HepG2 (cell line): ENCODE data around the gene LMCD1. TPM values are rescaled to one million over a fixed set of nuclear protein-coding genes. Genes with fewer than 3 reads are reported as not detected.

Experiments
- ATAC-seq: fragments of 200-7000 bp; cut with Tn5 transposase; 3 replicates; pipeline ENCODE4 v1.9.1; 2020; ENCODE audit warnings: mild to moderate bottlenecking, moderate library complexity
- BruUV-seq: library from RNA; stranded (reverse); fragments of 400-500 nt; replicated peaks from 2 replicates; lab custom pipeline; 2021; lab: Mats Ljungman, UMichigan
- CTCF ChIA-PET: fragments of 300-600 bp; formaldehyde crosslinking; extraction: SDS; loops from one replicate; lab custom pipeline; 2021; ENCODE audit warnings: low total read pairs, inconsistent platforms, low intra/inter-chr PET ratio; lab: Yijun Ruan, JAX
- POLR2A ChIA-PET: fragments of 350-600 bp; sonication (Branson Sonifier 250); formaldehyde crosslinking; loops from one replicate; lab custom pipeline; 2020; ENCODE audit warnings: antibody characterized with exemption, inconsistent platforms; lab: Yijun Ruan, JAX
- DNase-seq: peaks from one replicate; pipeline ENCODE4 v3.0.0-alpha.2; 2015; ENCODE audit warnings: low spot score
- FAIRE-seq: peaks from 3 replicates; lab custom pipeline; 2011; peaks lifted over from hg19 to GRCh38; lab: Jason Lieb, UNC
- H2AFZ ChIP-seq: one replicate; pipeline ENCODE4 v1.6.1; 2011; ENCODE audit warnings: low read length, inconsistent platforms
- H3K27ac ChIP-seq: fragments of 300-600 bp; 3 replicates; pipeline ENCODE4 v1.8.0; 2011; ENCODE audit warnings: mixed run types, mild to moderate bottlenecking, mixed read lengths, low read length, inconsistent platforms; ENCODE audit not compliant: insufficient read depth; ENCODE audit errors: extremely low read length
- H3K27me3 ChIP-seq, 2 experiments: fragments of 200-600 bp in 1 of 2; 2 replicates in 1 of 2; 3 replicates in 1 of 2; pipeline versions ENCODE4 v1.6.0 to v1.8.0; 2011; ENCODE audit warnings: low read length in 2 of 2, mild to moderate bottlenecking in 2 of 2, moderate library complexity in 2 of 2, inconsistent platforms in 1 of 2; ENCODE audit not compliant: insufficient read depth in 2 of 2, control insufficient read depth in 1 of 2
- H3K36me3 ChIP-seq, 2 experiments: fragments of 200-600 bp in 1 of 2; replicated peaks in 1 of 2; 2 replicates in 1 of 2; 3 replicates in 1 of 2; pipeline versions ENCODE4 v1.5.1 to v1.8.0; 2011; ENCODE audit warnings: low read length in 2 of 2, inconsistent platforms in 1 of 2; ENCODE audit not compliant: insufficient read depth in 2 of 2, control insufficient read depth in 1 of 2
- H3K4me1 ChIP-seq: 2 replicates; pipeline ENCODE4 v1.5.1; 2012; ENCODE audit warnings: low read length, inconsistent platforms; ENCODE audit not compliant: insufficient read depth
- H3K4me2 ChIP-seq: 2 replicates; pipeline ENCODE4 v1.6.0; 2011; ENCODE audit warnings: low read depth, low read length, inconsistent platforms
- H3K4me3 ChIP-seq, 3 experiments: fragments of 200-600 bp in 1 of 3; sonication (generic), shearing (Covaris generic) in 1 of 3; replicated peaks in 1 of 3; 2 replicates each; pipeline ENCODE4 v1.5.1; 2011 to 2016; ENCODE audit warnings: low read length in 3 of 3, inconsistent platforms in 2 of 3, low read depth in 2 of 3, mild to moderate bottlenecking in 2 of 3, control low read depth in 1 of 3, mixed read lengths in 1 of 3; ENCODE audit not compliant: insufficient read depth in 1 of 3
- H3K79me2 ChIP-seq: one replicate; pipeline ENCODE4 v1.6.1; 2011; ENCODE audit warnings: low read length, inconsistent platforms; ENCODE audit not compliant: insufficient read depth
- H3K9ac ChIP-seq: 2 replicates; pipeline ENCODE4 v1.6.0; 2011; ENCODE audit warnings: mild to moderate bottlenecking, low read depth, low read length, inconsistent platforms; ENCODE audit not compliant: insufficient read depth
- H3K9me3 ChIP-seq: 2 replicates; pipeline ENCODE4 v1.5.1; 2012; ENCODE audit warnings: mild to moderate bottlenecking, low read length
- H4K20me1 ChIP-seq: 2 replicates; pipeline ENCODE4 v1.6.0; 2011; ENCODE audit warnings: inconsistent platforms, mild to moderate bottlenecking, low read length, moderate library complexity; ENCODE audit not compliant: insufficient read depth
- GTF3A ChIP-seq: sonication (generic); formaldehyde crosslinking; conservative IDR thresholded peaks from 2 replicates; pipeline ENCODE4 v1.4.0; 2020; ENCODE audit warnings: mild to moderate bottlenecking, missing genetic modification reagents
- HCFC1 ChIP-seq: fragments of 150-350 bp; IDR thresholded peaks from 2 replicates; pipeline ENCODE4 v1.6.1; 2014; ENCODE audit warnings: low read depth, low read length
- HHEX ChIP-seq: IDR thresholded peaks from 2 replicates; pipeline ENCODE4 v1.6.1; 2016; ENCODE audit warnings: control low read depth
- HMG20A ChIP-seq: IDR thresholded peaks from 2 replicates; pipeline ENCODE4 v1.6.1; 2016; ENCODE audit warnings: borderline replicate concordance
- MAFF ChIP-seq: IDR thresholded peaks from 2 replicates; pipeline ENCODE4 v1.6.1; 2011; ENCODE audit warnings: low read depth, low read length, improper control_type of control experiment
- MAFK ChIP-seq, 2 experiments: IDR thresholded peaks in 1 of 2; conservative IDR thresholded peaks in 1 of 2; 2 replicates each; pipeline ENCODE4 v1.6.1; 2011; ENCODE audit warnings: improper control_type of control experiment in 2 of 2, low read length in 2 of 2
- TMF1 ChIP-seq: sonication (generic); formaldehyde crosslinking; IDR thresholded peaks from 2 replicates; pipeline ENCODE4 v1.8.1; 2022; ENCODE audit warnings: low read depth, missing genetic modification reagents
- XRCC5 ChIP-seq: fragments of 200-400 bp; formaldehyde crosslinking; optimal IDR thresholded peaks from 2 replicates; pipeline ENCODE3; 2017; ENCODE audit warnings: mild to moderate bottlenecking, low read length
- ZNF337 ChIP-seq: sonication (generic); formaldehyde crosslinking; IDR thresholded peaks from 2 replicates; pipeline ENCODE4 v1.5.1; 2020; ENCODE audit warnings: missing genetic modification reagents, low read depth, mild to moderate bottlenecking, borderline replicate concordance
- ZNF33B ChIP-seq: sonication (generic); formaldehyde crosslinking; IDR thresholded peaks from 2 replicates; pipeline ENCODE4 v1.5.1; 2020; ENCODE audit warnings: mild to moderate bottlenecking, missing genetic modification reagents
- ZNF441 ChIP-seq: sonication (generic); formaldehyde crosslinking; IDR thresholded peaks from 2 replicates; pipeline ENCODE4 v1.7.0; 2021; ENCODE audit warnings: missing genetic modification reagents, borderline replicate concordance
- ZNF460 ChIP-seq: sonication (generic); formaldehyde crosslinking; IDR thresholded peaks from 2 replicates; pipeline ENCODE4 v1.5.1; 2020; ENCODE audit warnings: missing genetic modification reagents, mild to moderate bottlenecking, borderline replicate concordance
- ZNF672 ChIP-seq: sonication (generic); formaldehyde crosslinking; IDR thresholded peaks from 2 replicates; pipeline ENCODE4 v1.8.1; 2022; ENCODE audit warnings: missing genetic modification reagents
- ZNF776 ChIP-seq: sonication (generic); formaldehyde crosslinking; IDR thresholded peaks from 2 replicates; pipeline ENCODE4 v1.4.0; 2020; ENCODE audit warnings: mild to moderate bottlenecking, missing genetic modification reagents
- ZNF792 ChIP-seq: IDR thresholded peaks from 2 replicates; pipeline ENCODE4 v1.6.1; 2016
- WGBS: methylation state at CpG from one replicate; pipeline ENCODE4 v1.1.6; 2017; ENCODE audit warnings: low lambda C conversion rate; 5-methylcytosine and 5-hydroxymethylcytosine counted together
- in situ Hi-C: cut with HindIII; loops from 2 replicates; pipeline ENCODE4 v1.10.0; 2017; ENCODE audit warnings: low pct_unique_long_range_greater_than_20kb; ENCODE audit not compliant: extremely low pct_ligation_motif_present
- intact Hi-C: fragments of 100-400 bp; cut with micrococcal nuclease; formaldehyde crosslinking; loops from one replicate; pipeline ENCODE4 v1.10.0; 2022; ENCODE audit not compliant: unreplicated experiment
- polyA plus RNA-seq, 8 experiments: library from polyadenylated mRNA; depleted of rRNA in 3 of 8; stranded (reverse) in 7 of 8; unstranded in 1 of 8; fragments of >200 nt; fragmentation: Illumina TruSeq in 4 of 8; extraction: Trizol in 4 of 8; gene quantifications; 2 replicates each; pipeline versions ENCODE4 v1.2.1 to v1.2.3, GENCODE V29; 2011 to 2016; ENCODE audit warnings: low read depth in 4 of 8, missing spikeins in 1 of 8, mixed read lengths in 1 of 8; ENCODE audit not compliant: insufficient read depth in 1 of 8
- total RNA-seq, 5 experiments: library from RNA; depleted of rRNA; stranded (reverse); fragments of >200 nt; fragmentation: Illumina TruSeq; extraction: Trizol; gene quantifications; 2 replicates each; pipeline ENCODE4 v1.2.3, GENCODE V29; 2016; ENCODE audit warnings: low read depth in 1 of 5
- TF ChIP-seq, protein P1 (sequence below): sonication (generic); formaldehyde crosslinking; IDR thresholded peaks from 2 replicates; pipeline ENCODE4 v1.5.1; 2020; ENCODE audit warnings: mild to moderate bottlenecking, missing genetic modification reagents
- TF ChIP-seq, protein P2 (sequence below): IDR thresholded peaks from 2 replicates; pipeline ENCODE4 v1.6.1; 2018; ENCODE audit warnings: missing genetic modification reagents

Gene LMCD1
- total and polyA plus RNA-seq, 2 of the 13 experiments (the other 11 are each of a cell fraction or from before 2014, with no cell fraction given): 6.2 to 7.1 TPM

DNA sequence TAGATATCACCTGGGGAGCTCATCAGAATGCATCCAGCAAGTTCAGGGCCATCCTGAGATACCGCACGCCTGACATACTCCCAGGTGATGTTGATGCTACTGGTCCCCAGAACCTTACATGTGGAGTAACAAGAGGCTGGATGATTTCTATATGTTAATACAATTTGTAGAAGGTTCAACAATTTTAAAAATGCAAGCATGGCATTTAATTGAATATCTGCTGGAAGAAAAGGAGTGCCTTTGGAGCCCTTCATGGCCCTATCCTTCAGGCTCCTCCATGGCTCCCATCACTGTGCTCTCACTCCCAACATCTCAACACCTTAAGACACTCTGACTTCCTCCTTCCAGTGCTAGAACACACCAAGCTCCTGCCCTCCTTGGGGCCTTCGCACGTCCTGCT is 36.6 kb downstream of the LMCD1 start:
- no peak for ATAC-seq
- no peaks in the 10 kb centered on the region for H3K79me2 ChIP-seq
- 92% methylated on average over 4 of the region's 4 CpGs for WGBS
- CTCF ChIA-PET: no interaction called here
- no peak for FAIRE-seq
- peaks cover 5 to 15% of the 10 kb centered on the region in 2 experiments for H3K36me3 ChIP-seq
- no peaks in the 10 kb centered on the region for H3K27me3 ChIP-seq
- H3K9me3 ChIP-seq: peaks cover 7% of the 10 kb centered on the region
- H2AFZ ChIP-seq: no peak overlapping the region
- no TSS peak for BruUV-seq
- H3K4me1 ChIP-seq: no peaks in the 10 kb centered on the region
- H3K4me3 ChIP-seq: no peak overlapping the region
- no peak overlapping the region for H3K9ac ChIP-seq
- no peak for DNase-seq
- H3K4me2 ChIP-seq: no peak overlapping the region
- POLR2A ChIA-PET: no interaction called here
- H3K27ac ChIP-seq: no peak overlapping the region
- intact Hi-C loops: no loop called here
- TF ChIP-seq MAFK (conservative IDR thresholded peaks at IDR 0.05 in 1 of 2, IDR thresholded peaks at IDR 0.05 in 1 of 2; ENCODE audit: low read length in 2 of 2) (peak; percentile 35 to 79; a peak in 3 of 4 replicates), XRCC5 (no peak), MAFF (peak; percentile 58; the same call in 1 of the 2 replicates)
- H4K20me1 ChIP-seq: no peaks in the 10 kb centered on the region
- in situ Hi-C loops: no loop called here

DNA sequence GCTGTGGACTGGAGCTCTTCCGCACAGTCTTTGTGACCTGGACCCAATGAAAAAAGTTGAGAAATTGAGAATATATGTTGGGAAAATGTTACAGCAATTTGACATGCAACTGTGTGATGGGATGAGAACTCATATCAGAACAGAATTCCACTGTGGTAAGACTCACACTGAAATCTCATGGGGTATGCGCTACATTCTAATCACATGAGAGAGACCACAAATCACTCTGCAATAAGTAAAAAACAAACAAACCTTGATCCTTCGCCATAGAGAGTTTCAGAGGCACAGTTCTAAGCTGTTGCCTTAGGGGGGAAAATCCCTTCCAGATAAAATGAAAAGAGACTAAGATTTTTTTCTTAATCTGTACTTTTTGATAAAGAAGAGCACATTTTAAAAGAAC is 37.3 kb downstream of the LMCD1 start:
- ATAC-seq: peak; percentile 71
- Histone ChIP-seq H3K4me3 (no peak overlapping the region), H3K27ac (no peak overlapping the region), H3K9me3 (peaks cover 7% of the 10 kb centered on the region), H3K4me1 (no peaks in the 10 kb centered on the region), H3K9ac (no peak overlapping the region), H3K79me2 (no peaks in the 10 kb centered on the region), H3K4me2 (no peak overlapping the region), H2AFZ (no peak overlapping the region), H3K36me3 (peaks cover 5 to 19% of the 10 kb centered on the region in 2 experiments), H4K20me1 (no peaks in the 10 kb centered on the region), H3K27me3 (no peaks in the 10 kb centered on the region)
- ChIA-PET CTCF (no interaction called here), POLR2A (no interaction called here)
- in situ Hi-C loops (no loop called here), intact Hi-C loops (no loop called here)
- BruUV-seq: no TSS peak
- 93% methylated on average over 3 of the region's 3 CpGs for WGBS
- no peak for FAIRE-seq
- DNase-seq: peak; percentile 15
- TF ChIP-seq HMG20A (CRISPR knock-in tag) (no peak), ZNF792 (CRISPR knock-in tag) (no peak), ZNF33B (CRISPR knock-in tag) (no peak), ZNF672 (CRISPR knock-in tag) (no peak), ZNF337 (CRISPR knock-in tag) (no peak), HHEX (CRISPR knock-in tag) (no peak), ZNF460 (CRISPR knock-in tag) (no peak), GTF3A (CRISPR knock-in tag) (no peak), HCFC1 (no peak), ZNF776 (CRISPR knock-in tag) (no peak), TMF1 (CRISPR knock-in tag) (no peak), ZNF441 (CRISPR knock-in tag) (no peak)
- TF ChIP-seq, protein P1, sequence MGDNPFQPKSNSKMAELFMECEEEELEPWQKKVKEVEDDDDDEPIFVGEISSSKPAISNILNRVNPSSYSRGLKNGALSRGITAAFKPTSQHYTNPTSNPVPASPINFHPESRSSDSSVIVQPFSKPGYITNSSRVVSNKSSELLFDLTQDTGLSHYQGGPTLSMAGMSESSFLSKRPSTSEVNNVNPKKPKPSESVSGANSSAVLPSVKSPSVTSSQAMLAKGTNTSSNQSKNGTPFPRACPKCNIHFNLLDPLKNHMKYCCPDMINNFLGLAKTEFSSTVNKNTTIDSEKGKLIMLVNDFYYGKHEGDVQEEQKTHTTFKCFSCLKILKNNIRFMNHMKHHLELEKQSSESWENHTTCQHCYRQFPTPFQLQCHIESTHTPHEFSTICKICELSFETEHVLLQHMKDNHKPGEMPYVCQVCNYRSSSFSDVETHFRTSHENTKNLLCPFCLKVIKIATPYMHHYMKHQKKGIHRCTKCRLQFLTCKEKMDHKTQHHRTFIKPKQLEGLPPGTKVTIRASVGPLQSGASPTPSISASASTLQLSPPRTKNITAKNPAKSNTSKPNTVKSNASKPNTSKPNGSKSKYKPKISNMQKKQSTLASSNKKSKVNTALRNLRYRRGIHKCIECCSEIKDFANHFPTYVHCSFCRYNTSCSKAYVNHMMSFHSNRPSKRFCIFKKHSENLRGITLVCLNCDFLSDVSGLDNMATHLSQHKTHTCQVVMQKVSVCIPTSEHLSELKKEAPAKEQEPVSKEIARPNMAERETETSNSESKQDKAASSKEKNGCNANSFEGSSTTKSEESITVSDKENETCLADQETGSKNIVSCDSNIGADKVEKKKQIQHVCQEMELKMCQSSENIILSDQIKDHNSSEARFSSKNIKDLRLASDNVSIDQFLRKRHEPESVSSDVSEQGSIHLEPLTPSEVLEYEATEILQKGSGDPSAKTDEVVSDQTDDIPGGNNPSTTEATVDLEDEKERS (CRISPR knock-in tag): no peak
- TF ChIP-seq, protein P2, sequence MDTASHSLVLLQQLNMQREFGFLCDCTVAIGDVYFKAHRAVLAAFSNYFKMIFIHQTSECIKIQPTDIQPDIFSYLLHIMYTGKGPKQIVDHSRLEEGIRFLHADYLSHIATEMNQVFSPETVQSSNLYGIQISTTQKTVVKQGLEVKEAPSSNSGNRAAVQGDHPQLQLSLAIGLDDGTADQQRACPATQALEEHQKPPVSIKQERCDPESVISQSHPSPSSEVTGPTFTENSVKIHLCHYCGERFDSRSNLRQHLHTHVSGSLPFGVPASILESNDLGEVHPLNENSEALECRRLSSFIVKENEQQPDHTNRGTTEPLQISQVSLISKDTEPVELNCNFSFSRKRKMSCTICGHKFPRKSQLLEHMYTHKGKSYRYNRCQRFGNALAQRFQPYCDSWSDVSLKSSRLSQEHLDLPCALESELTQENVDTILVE (CRISPR knock-in tag): no peak
